Activated CD4-positive, alpha-beta T cell treated with anti-CD3 and anti-CD28 coated beads, Interleukin-2, amount 50 U/mL, for 24 hours (primary cell): ENCODE results near the gene MIF4GD.
A peak's percentile ranks its signal among the peaks of the same experiment; 100 is the strongest.
"Not testable (repeated sequence)": the region's sequence is repeated elsewhere in the genome, so short reads cannot be mapped to it uniquely, and the experiment has no call there.

Experiments
- DNase-seq, 2 donors: peaks; one replicate each; pipeline ENCODE4 v3.0.0-alpha.2; 2020; ENCODE audit warnings: low read depth in 1 of 2, low spot score in 1 of 2

Gene MIF4GD

GRCh38 chr17:75261336-75262111 lies 9.5 kb downstream of the MIF4GD start, which contains the start of the genes GGA3 and MRPS7:
TSS of gene GGA3 (minus strand) at chr17:75261606. CDS start at chr17:75261587, 19 bp downstream.
TSS of gene MRPS7 (plus strand) at chr17:75261879. CDS start at chr17:75261901, 22 bp downstream.
- peak; percentile 90 to 96 for DNase-seq

GRCh38 chr17:75260641-75261335 lies 10.2 kb downstream of the MIF4GD start:
- peak; percentile 49 to 71 for DNase-seq

GRCh38 chr17:75257228-75257627 lies 13.8 kb downstream of the MIF4GD start:
- DNase-seq = not testable (repeated sequence)

DNA sequence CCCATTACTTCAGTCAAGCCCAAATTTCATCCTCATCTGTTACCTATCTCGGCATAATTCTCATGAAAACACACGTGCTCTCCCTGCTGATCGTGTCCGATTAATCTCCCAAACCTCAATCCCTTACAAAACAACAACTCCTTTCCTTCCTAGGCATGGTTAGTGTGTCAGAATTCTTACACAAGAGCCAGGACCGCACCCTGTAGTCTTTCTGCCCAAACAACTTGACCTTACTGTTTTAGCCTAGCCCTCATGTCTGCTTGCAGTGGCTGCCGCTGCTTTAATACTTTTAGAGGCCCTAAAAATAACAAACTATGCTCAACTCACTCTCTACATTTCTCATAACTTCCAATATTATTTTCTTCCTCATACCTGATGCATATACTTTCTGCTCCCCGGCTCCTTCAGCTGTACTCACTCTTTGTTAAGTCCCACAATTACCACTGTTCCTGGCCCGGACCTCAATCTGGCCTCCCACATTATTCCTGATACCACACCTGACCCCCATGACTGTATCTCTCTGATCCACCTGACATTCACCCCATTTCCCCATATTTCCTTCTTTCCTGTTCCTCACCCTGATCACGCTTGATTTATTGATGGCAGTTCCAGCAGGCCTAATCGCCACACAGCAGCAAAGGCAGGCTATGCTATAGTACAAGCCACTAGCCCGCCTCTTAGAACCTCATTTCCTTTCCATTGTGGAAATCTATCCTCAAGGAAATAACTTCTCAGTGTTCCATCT lies 14.9 kb downstream of the MIF4GD start:
- not testable (repeated sequence) for DNase-seq

- no peak for DNase-seq
Observed at GRCh38 chr17:75252039-75252816, 18.8 kb downstream of the MIF4GD start.

- DNase-seq = peak; percentile 55 to 85
Observed at GRCh38 chr17:75250009-75250471, 21.0 kb downstream of the MIF4GD start.

GRCh38 chr17:75249564-75249963 lies 21.5 kb downstream of the MIF4GD start:
- DNase-seq = peak in 1 of 2 donors; percentile 33

DNA sequence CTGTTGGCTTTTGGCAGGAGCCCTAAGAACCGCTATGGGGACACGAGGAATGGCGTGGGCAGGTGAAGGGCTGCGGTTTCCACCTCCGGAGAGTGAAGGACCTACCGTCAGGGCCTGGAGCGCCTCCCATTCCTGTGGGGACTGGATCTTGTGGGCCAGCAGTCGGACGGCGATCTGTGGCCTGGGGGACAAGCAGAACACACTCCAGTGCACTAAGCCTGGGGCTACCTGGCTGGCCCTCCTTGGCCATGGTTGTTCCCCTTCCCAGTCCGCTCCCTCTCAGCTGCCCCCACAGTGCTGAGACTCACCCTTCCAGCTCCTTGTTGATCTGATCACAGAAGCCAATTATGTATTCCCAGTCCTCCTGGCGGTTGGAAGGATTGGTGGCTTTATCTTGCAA lies 24.6 kb downstream of the MIF4GD start:
- no peak for DNase-seq

- no peak for DNase-seq
Observed at GRCh38 chr17:75245011-75245410, 26.0 kb downstream of the MIF4GD start.

GRCh38 chr17:75244133-75244866 lies 26.7 kb downstream of the MIF4GD start:
- DNase-seq = no peak

- DNase-seq = no peak
Observed at GRCh38 chr17:75242461-75243042, 28.5 kb downstream of the MIF4GD start.

DNA sequence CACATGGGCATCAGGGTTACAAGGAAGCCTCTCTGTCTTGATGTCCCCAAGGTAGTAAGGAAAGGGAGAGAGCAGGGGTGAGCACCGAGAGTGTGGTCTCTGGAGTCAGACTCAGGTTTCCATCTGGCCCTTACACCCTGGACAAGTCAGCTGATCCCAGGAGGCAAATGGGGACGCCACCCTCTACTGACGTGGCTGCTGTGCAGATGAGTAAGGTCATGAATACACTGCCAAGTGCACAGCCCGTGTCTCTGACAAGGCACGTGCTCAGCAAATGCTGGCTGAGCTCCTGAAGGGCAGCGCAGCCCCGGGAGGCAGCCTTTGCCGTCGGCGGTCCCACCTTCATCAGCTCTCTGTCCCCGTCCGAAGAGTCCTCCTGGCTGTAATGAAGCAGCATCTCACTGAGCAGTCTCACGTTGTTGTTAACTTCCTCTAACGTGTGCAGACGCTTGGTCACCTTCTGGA lies 29.0 kb downstream of the MIF4GD start:
- no peak for DNase-seq

- DNase-seq = no peak
Observed at GRCh38 chr17:75241502-75241901, 29.5 kb downstream of the MIF4GD start.

GRCh38 chr17:75241143-75241430 lies 29.9 kb downstream of the MIF4GD start:
- DNase-seq = no peak

DNA sequence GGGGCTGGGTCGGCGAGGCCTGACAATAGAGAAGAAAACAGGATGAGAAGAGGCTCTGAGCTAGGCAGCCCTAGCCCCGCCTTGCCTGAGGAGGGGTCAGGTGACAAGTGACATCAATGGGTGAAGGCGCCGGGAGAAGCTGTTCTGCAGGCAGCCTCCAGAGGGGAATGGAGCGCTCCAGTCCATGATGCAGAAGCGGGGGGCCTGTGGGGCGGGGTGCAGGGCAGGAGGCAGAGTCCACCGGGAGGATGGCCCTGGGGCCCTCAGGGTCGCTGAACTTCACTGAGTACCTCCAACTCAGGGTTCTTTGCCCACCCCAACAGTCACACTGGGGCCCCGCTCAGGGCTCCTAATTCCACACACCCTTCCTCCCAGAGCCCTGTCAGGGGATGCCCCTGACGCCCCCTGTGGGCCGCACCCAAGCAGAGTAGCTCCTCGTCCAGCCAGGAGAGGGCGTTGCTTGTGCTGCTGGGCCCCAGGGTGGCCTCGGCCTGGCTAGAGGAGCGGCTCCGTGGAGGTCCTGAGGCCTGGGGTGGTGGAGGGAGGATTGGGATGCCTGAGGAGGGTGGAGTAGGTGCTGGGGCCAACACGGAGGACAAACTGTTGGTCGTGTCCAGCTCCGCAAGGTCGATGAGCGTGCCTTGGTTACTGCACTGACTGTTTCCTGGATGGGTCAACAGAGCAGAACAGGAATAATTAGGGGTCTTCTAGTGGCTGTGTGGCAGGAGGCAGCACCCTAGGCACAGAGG lies 30.5 kb downstream of the MIF4GD start:
- no peak for DNase-seq

- no peak for DNase-seq
Observed at GRCh38 chr17:75239778-75240393, 31.1 kb downstream of the MIF4GD start.

- DNase-seq = no peak
Observed at GRCh38 chr17:75239214-75239613, 31.8 kb downstream of the MIF4GD start.

DNA sequence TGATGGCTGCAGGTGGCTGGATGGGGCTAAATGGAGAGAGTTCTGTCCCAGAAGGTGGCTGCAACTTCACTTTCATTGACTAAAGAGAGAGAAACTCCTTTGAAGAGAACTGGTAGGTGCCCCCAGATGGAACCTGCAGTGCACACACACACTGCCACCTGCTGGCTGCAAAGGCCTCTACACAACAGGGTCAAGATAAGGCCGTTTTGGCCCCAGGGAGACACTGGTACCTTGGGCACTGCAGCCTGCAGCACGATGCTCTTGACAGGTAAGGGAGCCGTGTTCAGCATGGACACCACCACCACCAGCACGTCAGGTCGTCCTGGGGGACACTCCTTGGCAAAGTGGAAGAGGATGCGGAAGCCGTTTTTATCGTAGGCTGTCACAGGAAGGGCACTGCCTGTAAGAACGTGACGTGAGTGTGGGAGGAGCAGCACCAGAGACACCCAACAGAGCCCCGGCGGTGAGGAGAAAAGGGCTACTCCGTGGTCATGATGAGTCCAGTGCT lies 32.3 kb downstream of the MIF4GD start:
- peak; percentile 41 to 53 for DNase-seq
